AG04450 (cell line): ENCODE measurements around the gene VSIR. TPM values are rescaled to one million over a fixed set of nuclear protein-coding genes. Genes with fewer than 3 reads are reported as not detected.

ENCODE experiments used
- CTCF ChIA-PET: fragments of 300-600, 350-600 bp; formaldehyde crosslinking; extraction: SDS; loops from one replicate; lab custom pipeline; 2022; ENCODE audit warnings: antibody characterized with exemption, inconsistent platforms; lab: Charles Lee
- POLR2A ChIA-PET: fragments of 350-600 bp; formaldehyde crosslinking; extraction: SDS; loops from one replicate; lab custom pipeline; 2021; ENCODE audit warnings: antibody characterized with exemption, inconsistent platforms; lab: Yijun Ruan, JAX
- DNase-seq: peaks from one replicate; pipeline ENCODE4 v3.0.0-alpha.2; 2011; ENCODE audit warnings: low read depth, low spot score
- H3K27ac ChIP-seq: one replicate; pipeline ENCODE4 v1.5.1; 2012; ENCODE audit warnings: low read depth, low read length, control low read depth
- H3K27me3 ChIP-seq: one replicate; pipeline ENCODE4 v1.6.0; 2012; ENCODE audit warnings: low read length; ENCODE audit not compliant: control insufficient read depth, insufficient read depth
- H3K4me3 ChIP-seq: 2 replicates; pipeline ENCODE4 v1.5.1; 2011; ENCODE audit warnings: mild to moderate bottlenecking, low read depth, low read length, control low read depth
- H3K9me3 ChIP-seq: 2 replicates; pipeline ENCODE4 v1.5.1; 2012; ENCODE audit warnings: low read length; ENCODE audit not compliant: control insufficient read depth, insufficient read depth
- CTCF ChIP-seq: IDR thresholded peaks from 2 replicates; pipeline ENCODE4 v1.5.1; 2011; ENCODE audit warnings: low read depth, low read length, control low read depth, inconsistent platforms
- polyA plus RNA-seq: library from polyadenylated mRNA; depleted of rRNA; stranded (reverse); fragments of >200 nt; gene quantifications from 2 replicates; pipeline ENCODE4 v1.2.3, GENCODE V29; 2011

VSIR gene
- polyA plus RNA-seq, 1 experiment = 22.1 TPM

DNA sequence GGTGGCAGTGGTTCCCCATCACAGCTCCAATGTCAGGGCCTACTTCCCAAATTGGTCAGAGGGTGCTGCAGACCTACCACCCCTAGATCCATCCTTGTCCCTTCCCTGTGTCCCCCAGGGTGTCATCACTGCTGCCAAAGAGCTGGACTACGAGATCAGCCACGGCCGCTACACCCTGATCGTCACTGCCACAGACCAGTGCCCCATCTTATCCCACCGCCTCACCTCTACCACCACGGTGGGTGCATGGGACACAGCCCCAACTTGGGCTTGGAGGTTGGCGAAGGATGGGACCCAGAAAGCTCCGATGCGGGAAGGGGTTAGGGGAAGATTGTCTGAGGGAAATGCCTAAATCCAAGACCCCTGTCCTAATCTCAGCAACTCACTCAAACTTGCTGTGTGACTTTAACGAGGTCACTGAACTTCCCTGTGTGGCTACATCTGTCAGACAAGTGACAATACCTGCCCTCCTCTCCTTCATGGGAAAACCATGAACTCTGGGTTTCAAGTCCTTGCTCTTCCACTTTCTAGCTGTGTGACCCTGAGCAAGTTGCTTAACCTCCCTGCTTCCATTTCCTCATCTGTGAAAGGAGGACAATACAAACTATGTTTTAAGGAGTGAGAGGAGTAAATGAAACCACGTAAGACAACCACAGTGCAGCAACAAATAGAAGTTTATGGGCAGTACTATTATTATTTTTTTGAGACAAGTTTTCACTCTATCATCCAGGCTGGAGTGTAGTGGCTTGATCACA, 4.9 kb upstream of the VSIR start:
- peaks cover 6% of the 10 kb centered on the region for H3K9me3 ChIP-seq
- TF ChIP-seq CTCF = no peak

DNA sequence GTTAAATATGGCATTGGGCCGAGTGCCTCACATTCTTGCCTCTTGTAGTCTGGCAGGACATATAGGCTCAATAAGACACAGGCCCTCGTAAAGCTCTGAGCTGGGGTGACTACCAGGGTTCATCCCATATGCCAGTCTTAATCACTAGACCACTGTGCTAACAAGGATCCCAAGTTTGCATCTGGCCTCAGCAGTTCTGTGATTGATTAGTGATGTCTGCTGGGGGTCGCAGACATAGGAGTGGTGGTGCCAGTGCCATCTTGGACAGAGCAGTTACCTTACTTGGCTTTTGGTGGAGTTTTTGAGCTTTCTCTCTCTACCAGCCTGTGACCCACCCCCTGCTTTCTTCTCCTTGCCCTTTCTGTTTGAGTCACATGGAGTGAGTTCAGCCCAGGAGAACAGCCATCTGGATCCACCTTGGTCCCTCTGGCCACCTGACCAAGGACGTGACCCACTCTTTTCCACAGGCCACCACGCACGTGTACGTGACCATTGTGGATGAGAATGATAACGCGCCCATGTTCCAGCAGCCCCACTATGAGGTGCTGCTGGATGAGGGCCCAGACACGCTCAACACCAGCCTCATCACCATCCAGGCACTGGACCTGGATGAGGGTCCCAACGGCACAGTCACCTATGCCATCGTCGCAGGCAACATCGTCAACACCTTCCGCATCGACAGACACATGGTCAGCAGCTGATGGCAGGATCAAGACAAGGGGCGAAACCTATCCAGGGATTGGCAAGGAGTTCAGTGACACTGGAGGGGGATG, 4.1 kb upstream of the VSIR start:
- H3K4me3 ChIP-seq = no peak overlapping the region
- H3K27ac ChIP-seq = no peak overlapping the region
- TF ChIP-seq CTCF = no peak
- peaks cover 26% of the 10 kb centered on the region for H3K27me3 ChIP-seq
- H3K9me3 ChIP-seq = peaks cover 6% of the 10 kb centered on the region
- POLR2A ChIA-PET = no interaction called here
- no peak for DNase-seq
- CTCF ChIA-PET = interaction anchor here (0.6 kb wide), 1 partner anchor 18 kb away, joined by 4 read pairs; no protein-coding TSS in a partner anchor

More for the DNA sequence above, 4.9 kb upstream of the VSIR start:
- Histone ChIP-seq H3K27me3 (peaks cover 28% of the 10 kb centered on the region), H3K4me3 (no peak overlapping the region), H3K27ac (no peak overlapping the region)
- no peak for DNase-seq
- POLR2A ChIA-PET = no interaction called here
- CTCF ChIA-PET = interaction anchor here (0.6 kb wide), 1 partner anchor 19 kb away, joined by 3 read pairs; no protein-coding TSS in a partner anchor

GRCh38 chr10:71776481-71776925, 3.2 kb upstream of the VSIR start:
- POLR2A ChIA-PET = no interaction called here
- Histone ChIP-seq H3K4me3 (no peak overlapping the region), H3K27ac (no peak overlapping the region), H3K9me3 (peaks cover 6% of the 10 kb centered on the region), H3K27me3 (peaks cover 17% of the 10 kb centered on the region)
- CTCF ChIA-PET = no interaction called here
- TF ChIP-seq CTCF = no peak
- no peak for DNase-seq

DNA sequence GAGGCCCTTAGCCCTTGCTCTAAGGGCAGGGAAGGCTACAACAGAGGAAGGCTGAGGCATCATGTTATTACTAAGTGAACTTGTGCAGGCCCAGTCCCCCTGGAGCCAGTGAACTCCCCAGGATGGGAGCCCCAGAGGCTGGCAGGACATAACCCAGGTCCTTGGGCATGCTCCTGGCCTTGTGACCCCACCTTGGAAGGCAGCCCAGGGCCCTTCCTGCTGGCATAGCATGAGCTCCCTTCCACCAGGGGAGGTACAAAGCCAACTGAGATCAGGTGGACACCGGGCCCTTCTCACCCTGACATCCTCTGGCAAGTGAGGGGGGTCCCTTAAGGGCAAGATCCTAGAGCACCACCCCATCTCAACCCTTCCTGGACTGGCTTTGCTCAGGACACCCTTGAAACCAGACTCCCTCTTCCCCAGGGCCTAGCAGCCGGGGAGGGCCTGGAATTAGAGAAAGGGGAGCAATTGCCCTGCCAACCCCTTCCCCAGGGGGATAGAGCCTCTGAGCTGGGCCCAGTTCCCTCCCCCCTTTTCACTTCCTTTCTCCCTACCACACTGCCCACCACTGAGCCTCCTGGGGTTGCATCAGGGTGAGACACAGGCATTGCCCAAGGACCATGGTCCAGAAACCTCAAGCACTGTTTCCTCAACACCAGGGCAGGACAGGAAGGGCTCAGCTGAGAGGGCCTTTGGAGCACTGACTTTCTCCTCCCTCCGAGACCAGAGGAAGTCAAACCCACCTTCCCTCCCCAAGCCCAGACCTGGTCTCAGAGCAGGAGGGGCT, 1.8 kb upstream of the VSIR start:
- ChIA-PET POLR2A (no interaction called here), CTCF (interaction anchor here (2.4 to 3.5 kb wide), 2 partner anchors 11 to 78 kb away, joined by 14 to 20 read pairs; no protein-coding TSS in a partner anchor)

More for the DNA sequence above, 1.8 kb upstream of the VSIR start:
- no peak for DNase-seq
- Histone ChIP-seq H3K27me3 (peaks cover 11% of the 10 kb centered on the region), H3K27ac (no peak overlapping the region), H3K9me3 (peaks cover 6% of the 10 kb centered on the region), H3K4me3 (no peak overlapping the region)
- TF ChIP-seq CTCF = no peak
